Naive thymus-derived CD4-positive, alpha-beta T cell (primary cell): Measurements from ENCODE around the gene P3H1. TPM values are rescaled to one million over a fixed set of nuclear protein-coding genes. Genes with fewer than 3 reads are reported as not detected.
"Not testable (repeated sequence)": the region's sequence is repeated elsewhere in the genome, so short reads cannot be mapped to it uniquely, and the experiment has no call there.

ENCODE experiments used
- ATAC-seq: fragments of 150-1000 bp; cut with Tn5 transposase; 2 replicates; pipeline ENCODE4 v1.10.0; 2021; ENCODE audit warnings: mild to moderate bottlenecking, moderate library complexity
- CTCF ChIA-PET: fragments of 350-600 bp; sonication (Branson Sonifier 250); formaldehyde crosslinking; loops from one replicate; lab custom pipeline; 2021; ENCODE audit warnings: antibody characterized with exemption; lab: Charles Lee
- POLR2A ChIA-PET: fragments of 350-600 bp; sonication (Branson Sonifier 250); formaldehyde crosslinking; loops from one replicate; lab custom pipeline; 2021; ENCODE audit warnings: antibody characterized with exemption, inconsistent platforms; lab: Charles Lee
- DNase-seq, 9 donors: peaks; one replicate each; pipeline versions ENCODE4 v3.0.0 to v3.0.0-alpha.2; 2020 to 2022; ENCODE audit warnings: mixed read lengths in 1 of 9
- H3K27ac ChIP-seq: one replicate; pipeline ENCODE4 v1.7.0; 2013; ENCODE audit warnings: mild to moderate bottlenecking, low read depth, low read length, moderate library complexity
- H3K27me3 ChIP-seq, 2 donors: one replicate each; pipeline ENCODE4 v1.7.0; 2013; ENCODE audit warnings: low read length in 2 of 2, mild to moderate bottlenecking in 2 of 2, moderate library complexity in 2 of 2; ENCODE audit not compliant: control insufficient read depth in 2 of 2, insufficient read depth in 2 of 2
- H3K36me3 ChIP-seq, 3 experiments: 1 replicate in 2 of 3; 2 replicates in 1 of 3; pipeline ENCODE4 v1.7.0; 2013; ENCODE audit warnings: low read length in 3 of 3, mild to moderate bottlenecking in 3 of 3, moderate library complexity in 1 of 3; ENCODE audit not compliant: insufficient read depth in 3 of 3, control insufficient read depth in 2 of 3
- H3K4me1 ChIP-seq, 2 donors: one replicate each; pipeline ENCODE4 v1.7.0; 2013; ENCODE audit warnings: low read length in 2 of 2, mild to moderate bottlenecking in 2 of 2, moderate library complexity in 1 of 2; ENCODE audit not compliant: control insufficient read depth in 2 of 2, insufficient read depth in 2 of 2
- H3K4me3 ChIP-seq: 2 replicates; pipeline ENCODE4 v1.7.0; 2013; ENCODE audit warnings: mild to moderate bottlenecking, low read length
- H3K9me3 ChIP-seq, 3 experiments: 1 replicate in 2 of 3; 2 replicates in 1 of 3; pipeline ENCODE4 v1.7.0; 2013; ENCODE audit warnings: low read length in 3 of 3; ENCODE audit not compliant: control insufficient read depth in 2 of 3
- H3K27ac Mint-ChIP-seq, 9 donors: one replicate each; pipeline ENCODE4 v1.8.0; 2020 to 2022; ENCODE audit warnings: mixed read lengths in 9 of 9, mild to moderate bottlenecking in 8 of 9, moderate library complexity in 5 of 9, inconsistent platforms in 2 of 9
- H3K27me3 Mint-ChIP-seq, 5 donors: one replicate each; pipeline ENCODE4 v1.8.0; 2021 to 2022; ENCODE audit warnings: mixed read lengths in 5 of 5, mild to moderate bottlenecking in 1 of 5
- H3K36me3 Mint-ChIP-seq, 5 donors: one replicate each; pipeline ENCODE4 v1.8.0; 2020 to 2022; ENCODE audit warnings: mixed read lengths in 5 of 5, mild to moderate bottlenecking in 3 of 5, inconsistent platforms in 1 of 5
- H3K4me1 Mint-ChIP-seq, 7 donors: one replicate each; pipeline ENCODE4 v1.8.0; 2020 to 2022; ENCODE audit warnings: mixed read lengths in 7 of 7, mild to moderate bottlenecking in 3 of 7, inconsistent platforms in 1 of 7
- H3K4me3 Mint-ChIP-seq, 10 donors: one replicate each; pipeline ENCODE4 v1.8.0; 2020 to 2022; ENCODE audit warnings: mild to moderate bottlenecking in 10 of 10, mixed read lengths in 10 of 10, moderate library complexity in 6 of 10, inconsistent platforms in 2 of 10
- H3K9me3 Mint-ChIP-seq, 11 donors: one replicate each; pipeline ENCODE4 v1.8.0; 2020 to 2022; ENCODE audit warnings: mixed read lengths in 11 of 11, mild to moderate bottlenecking in 4 of 11, inconsistent platforms in 1 of 11, moderate library complexity in 1 of 11
- intact Hi-C, 2 donors: fragments of 100-400 bp; cut with micrococcal nuclease; formaldehyde crosslinking; loops; one replicate each; pipeline ENCODE4 v1.15.1; 2023
- polyA plus RNA-seq, 2 donors: library from polyadenylated mRNA; unstranded; fragments of 300-500 nt; fragmentation: Illumina TruSeq; gene quantifications; one replicate each; pipeline ENCODE4 v1.2.3, GENCODE V29; 2021
- total RNA-seq, 6 experiments: library from RNA in 5 of 6; stranded (reverse) in 5 of 6; gene quantifications; 1 replicate in 5 of 6; 2 replicates in 1 of 6; pipeline ENCODE4 v1.2.3 and lab custom pipeline; 2021 to 2026

P3H1 gene
- total and polyA plus RNA-seq, 7 experiments from 2014 or later: 7.7 to 61.8 (median 35.5) TPM

GRCh38 chr1:42730988-42731387 lies 35.8 kb downstream of the P3H1 start:
- no peak overlapping the region for H3K4me3 Mint-ChIP-seq
- H3K36me3 Mint-ChIP-seq: no peaks in the 10 kb centered on the region
- H3K36me3 ChIP-seq: no peaks in the 10 kb centered on the region
- no peak overlapping the region for H3K4me3 ChIP-seq
- H3K27ac Mint-ChIP-seq: no peak overlapping the region
- DNase-seq (peak in 1 of 9 donors; percentile 39), ATAC-seq (no peak)
- no peak overlapping the region for H3K27ac ChIP-seq
- intact Hi-C loops: no loop called here
- CTCF ChIA-PET: interaction anchor here (0.6 kb wide), 1 partner anchor 151 kb away, joined by 3 read pairs; no protein-coding TSS in a partner anchor
- H3K4me1 ChIP-seq: no peaks in the 10 kb centered on the region
- H3K9me3 Mint-ChIP-seq: no peaks in the 10 kb centered on the region
- H3K9me3 ChIP-seq: no peaks in the 10 kb centered on the region
- peaks cover 0 to 3% (median 0%) of the 10 kb centered on the region in 7 donors for H3K4me1 Mint-ChIP-seq
- no peaks in the 10 kb centered on the region for H3K27me3 Mint-ChIP-seq
- POLR2A ChIA-PET: no interaction called here
- H3K27me3 ChIP-seq: no peaks in the 10 kb centered on the region

GRCh38 chr1:42730002-42730401 lies 36.8 kb downstream of the P3H1 start:
- Mint-ChIP-seq H3K4me3 (no peak overlapping the region), H3K27me3 (peaks cover 0 to 2% (median 0%) of the 10 kb centered on the region in 5 donors), H3K4me1 (peaks cover 0 to 3% (median 0%) of the 10 kb centered on the region in 7 donors), H3K36me3 (no peaks in the 10 kb centered on the region), H3K9me3 (no peaks in the 10 kb centered on the region), H3K27ac (no peak overlapping the region)
- no peak for DNase-seq
- no peak for ATAC-seq
- ChIA-PET POLR2A (no interaction called here), CTCF (no interaction called here)
- Histone ChIP-seq H3K27me3 (no peaks in the 10 kb centered on the region), H3K4me3 (no peak overlapping the region), H3K9me3 (no peaks in the 10 kb centered on the region), H3K36me3 (no peaks in the 10 kb centered on the region), H3K4me1 (no peaks in the 10 kb centered on the region), H3K27ac (no peak overlapping the region)
- intact Hi-C loops: no loop called here

- CTCF ChIA-PET: interaction anchor here (0.7 to 0.8 kb wide), 2 partner anchors 394 to 1138 kb away, joined by 5 to 7 read pairs; no protein-coding TSS in a partner anchor
- DNase-seq, H3K9me3 Mint-ChIP-seq, H3K27ac ChIP-seq, intact Hi-C loops, H3K9me3 ChIP-seq, H3K4me3 Mint-ChIP-seq, POLR2A ChIA-PET, H3K27ac Mint-ChIP-seq, H3K27me3 ChIP-seq, H3K4me1 ChIP-seq, ATAC-seq, H3K27me3 Mint-ChIP-seq, H3K36me3 ChIP-seq, H3K36me3 Mint-ChIP-seq, H3K4me1 Mint-ChIP-seq, H3K4me3 ChIP-seq: not testable (repeated sequence)
Observed at GRCh38 chr1:42725820-42726219, 41.0 kb downstream of the P3H1 start.

GRCh38 chr1:42723511-42723910 lies 43.3 kb downstream of the P3H1 start:
- no peaks in the 10 kb centered on the region for H3K36me3 ChIP-seq
- H3K27ac Mint-ChIP-seq: no peak overlapping the region
- peaks cover 0 to 6% (median 0%) of the 10 kb centered on the region in 5 donors for H3K27me3 Mint-ChIP-seq
- ATAC-seq: no peak
- ChIA-PET POLR2A (no interaction called here), CTCF (interaction anchor here (0.7 kb wide), 1 partner anchor 26 kb away, joined by 3 read pairs; no protein-coding TSS in a partner anchor)
- no peak overlapping the region for H3K4me3 Mint-ChIP-seq
- intact Hi-C loops: no loop called here
- H3K36me3 Mint-ChIP-seq: peaks cover 0 to 4% (median under 1%) of the 10 kb centered on the region in 5 donors
- DNase-seq: no peak
- no peaks in the 10 kb centered on the region for H3K27me3 ChIP-seq
- H3K27ac ChIP-seq: no peak overlapping the region
- H3K4me3 ChIP-seq: no peak overlapping the region
- H3K4me1 Mint-ChIP-seq: no peaks in the 10 kb centered on the region
- no peaks in the 10 kb centered on the region for H3K9me3 ChIP-seq
- no peaks in the 10 kb centered on the region for H3K9me3 Mint-ChIP-seq
- H3K4me1 ChIP-seq: no peaks in the 10 kb centered on the region

GRCh38 chr1:42722403-42722802 lies 44.4 kb downstream of the P3H1 start:
- H3K27me3 Mint-ChIP-seq, intact Hi-C loops, CTCF ChIA-PET, H3K4me3 Mint-ChIP-seq, POLR2A ChIA-PET, H3K27ac ChIP-seq, H3K9me3 Mint-ChIP-seq, H3K4me1 ChIP-seq, H3K4me3 ChIP-seq, H3K36me3 ChIP-seq, H3K4me1 Mint-ChIP-seq, H3K27me3 ChIP-seq, ATAC-seq, H3K9me3 ChIP-seq, DNase-seq: not testable (repeated sequence)
- Mint-ChIP-seq H3K27ac (peak overlapping the region in 1 of 9 donors; percentile 34), H3K36me3 (peaks cover under 1 to 15% (median 9%) of the 10 kb centered on the region in 5 donors)

- peaks cover 5 to 20% (median 13%) of the 10 kb centered on the region in 5 donors for H3K36me3 Mint-ChIP-seq
- H3K27ac Mint-ChIP-seq: peak overlapping the region in 1 of 9 donors; percentile 34
- H3K9me3 Mint-ChIP-seq: no peaks in the 10 kb centered on the region
Observed at GRCh38 chr1:42721926-42722325, 44.9 kb downstream of the P3H1 start.

GRCh38 chr1:42720868-42721267 lies 46.0 kb downstream of the P3H1 start:
- Histone ChIP-seq H3K9me3 (no peaks in the 10 kb centered on the region), H3K4me3 (no peak overlapping the region), H3K27me3 (no peaks in the 10 kb centered on the region), H3K36me3 (no peaks in the 10 kb centered on the region), H3K27ac (no peak overlapping the region), H3K4me1 (no peaks in the 10 kb centered on the region)
- no peak overlapping the region for H3K4me3 Mint-ChIP-seq
- H3K27ac Mint-ChIP-seq: no peak overlapping the region
- DNase-seq (no peak), ATAC-seq (no peak)
- peaks cover 10 to 28% (median 19%) of the 10 kb centered on the region in 5 donors for H3K36me3 Mint-ChIP-seq
- peaks cover 0 to 6% (median 0%) of the 10 kb centered on the region in 5 donors for H3K27me3 Mint-ChIP-seq
- ChIA-PET POLR2A (no interaction called here), CTCF (no interaction called here)
- peaks cover 0 to 6% (median 0%) of the 10 kb centered on the region in 7 donors for H3K4me1 Mint-ChIP-seq
- H3K9me3 Mint-ChIP-seq: peaks cover 0 to 4% (median 0%) of the 10 kb centered on the region in 11 donors
- intact Hi-C loops: no loop called here

More at GRCh38 chr1:42721926-42722325, 44.9 kb downstream of the P3H1 start:
- Histone ChIP-seq H3K9me3 (no peaks in the 10 kb centered on the region), H3K36me3 (no peaks in the 10 kb centered on the region), H3K27ac (no peak overlapping the region), H3K27me3 (no peaks in the 10 kb centered on the region), H3K4me1 (no peaks in the 10 kb centered on the region), H3K4me3 (no peak overlapping the region)
- no peak overlapping the region for H3K4me3 Mint-ChIP-seq
- H3K27me3 Mint-ChIP-seq: peaks cover 0 to 6% (median 0%) of the 10 kb centered on the region in 5 donors
- no peak for ATAC-seq
- CTCF ChIA-PET: no interaction called here
- POLR2A ChIA-PET: no interaction called here
- peaks cover 0 to 6% (median 0%) of the 10 kb centered on the region in 7 donors for H3K4me1 Mint-ChIP-seq
- DNase-seq: no peak
- intact Hi-C loops: no loop called here
